IMR-90 (cell line): Measurements from ENCODE around the gene SYNPR. TPM values are rescaled to one million over a fixed set of nuclear protein-coding genes. Genes with fewer than 3 reads are reported as not detected.

Experiments
- ATAC-seq: fragments of 200-7000 bp; cut with Tn5 transposase; 2 replicates; pipeline ENCODE4 v1.9.1; 2020; ENCODE audit warnings: low read depth, mild to moderate bottlenecking, moderate library complexity
- BruUV-seq: library from RNA; stranded (reverse); fragments of 400-500 nt; replicated peaks from 2 replicates; lab custom pipeline; 2021; lab: Mats Ljungman, UMichigan
- CTCF ChIA-PET: fragments of 300-600 bp; formaldehyde crosslinking; extraction: SDS; loops from one replicate; lab custom pipeline; 2021; ENCODE audit warnings: antibody characterized with exemption; lab: Yijun Ruan, JAX
- POLR2A ChIA-PET: fragments of 300-600 bp; sonication (Branson Sonifier 250); formaldehyde crosslinking; loops from one replicate; lab custom pipeline; 2022; ENCODE audit warnings: antibody characterized with exemption; ENCODE audit not compliant: unreplicated experiment; lab: Charles Lee
- DNase-seq: peaks from one replicate; pipeline ENCODE4 v3.0.0; 2013
- H2AFZ ChIP-seq: replicated peaks from 2 replicates; pipeline ENCODE3; 2013; ENCODE audit warnings: low read length, mild to moderate bottlenecking; ENCODE audit not compliant: poor library complexity
- H2AK5ac ChIP-seq: 2 replicates; pipeline ENCODE4 v1.6.1; 2013; ENCODE audit warnings: low read depth, low read length, inconsistent platforms
- H2AK9ac ChIP-seq: replicated peaks from 2 replicates; pipeline ENCODE3; 2013; ENCODE audit warnings: mild to moderate bottlenecking, low read depth, low read length, moderate library complexity; ENCODE audit not compliant: poor library complexity
- H2BK120ac ChIP-seq: 2 replicates; pipeline ENCODE4 v1.6.1; 2013; ENCODE audit warnings: low read depth, low read length, inconsistent platforms
- H2BK15ac ChIP-seq: 3 replicates; pipeline ENCODE4 v1.6.1; 2013; ENCODE audit warnings: low read depth, low read length, inconsistent platforms
- H2BK20ac ChIP-seq: 2 replicates; pipeline ENCODE4 v1.6.1; 2013; ENCODE audit warnings: low read depth, mild to moderate bottlenecking, inconsistent platforms, low read length, moderate library complexity
- H2BK5ac ChIP-seq: 2 replicates; pipeline ENCODE4 v1.6.1; 2013; ENCODE audit warnings: mild to moderate bottlenecking, low read depth, low read length, inconsistent platforms; ENCODE audit not compliant: poor library complexity, severe bottlenecking
- H3K14ac ChIP-seq: replicated peaks from 2 replicates; pipeline ENCODE4 v1.6.1; 2013; ENCODE audit warnings: low read depth, low read length, inconsistent platforms
- H3K18ac ChIP-seq: 2 replicates; pipeline ENCODE4 v1.6.1; 2013; ENCODE audit warnings: low read depth, low read length, control low read depth
- H3K23ac ChIP-seq: 2 replicates; pipeline ENCODE4 v1.6.1; 2013; ENCODE audit warnings: low read depth, low read length, inconsistent platforms
- H3K27ac ChIP-seq: 2 replicates; pipeline ENCODE4 v1.5.1; 2013; ENCODE audit warnings: mild to moderate bottlenecking, control low read depth, low read length; ENCODE audit not compliant: insufficient read depth
- H3K27me3 ChIP-seq: 2 replicates; pipeline ENCODE4 v1.6.1; 2013; ENCODE audit warnings: low read length; ENCODE audit not compliant: control insufficient read depth, insufficient read depth
- H3K36me3 ChIP-seq: 2 replicates; pipeline ENCODE4 v1.6.1; 2013; ENCODE audit warnings: low read length, mixed read lengths; ENCODE audit not compliant: control insufficient read depth, insufficient read depth
- H3K4ac ChIP-seq: 2 replicates; pipeline ENCODE4 v1.6.1; 2013; ENCODE audit warnings: low read depth, low read length, inconsistent platforms
- H3K4me1 ChIP-seq: 2 replicates; pipeline ENCODE4 v1.6.1; 2013; ENCODE audit warnings: low read length, mixed read lengths; ENCODE audit not compliant: control insufficient read depth, insufficient read depth
- H3K4me2 ChIP-seq: 2 replicates; pipeline ENCODE4 v1.6.1; 2013; ENCODE audit warnings: low read depth, mild to moderate bottlenecking, control low read depth, low read length, moderate library complexity
- H3K4me3 ChIP-seq: 2 replicates; pipeline ENCODE4 v1.5.1; 2013; ENCODE audit warnings: low read depth, mild to moderate bottlenecking, control low read depth, low read length, moderate library complexity; ENCODE audit not compliant: insufficient read depth
- H3K56ac ChIP-seq: 2 replicates; pipeline ENCODE4 v1.6.1; 2013; ENCODE audit warnings: low read length, inconsistent platforms; ENCODE audit not compliant: insufficient read depth; ENCODE audit errors: extremely low read depth
- H3K79me1 ChIP-seq, 2 experiments: 2 replicates each; pipeline ENCODE4 v1.6.1; 2013; ENCODE audit warnings: low read length in 2 of 2, inconsistent platforms in 1 of 2, low read depth in 1 of 2
- H3K9ac ChIP-seq: 2 replicates; pipeline ENCODE4 v1.6.1; 2013; ENCODE audit warnings: low read depth, low read length, control low read depth
- H3K9me1 ChIP-seq: 2 replicates; pipeline ENCODE4 v1.6.1; 2013; ENCODE audit warnings: low read length, inconsistent platforms; ENCODE audit not compliant: insufficient read depth
- H3K9me3 ChIP-seq: 2 replicates; pipeline ENCODE4 v1.6.1; 2013; ENCODE audit warnings: low read length; ENCODE audit not compliant: control insufficient read depth, insufficient read depth
- H4K20me1 ChIP-seq: 2 replicates; pipeline ENCODE4 v1.6.1; 2013; ENCODE audit warnings: low read length, inconsistent platforms; ENCODE audit not compliant: insufficient read depth
- H4K5ac ChIP-seq: 2 replicates; pipeline ENCODE4 v1.6.1; 2013; ENCODE audit warnings: mild to moderate bottlenecking, low read depth, low read length, control low read depth
- H4K8ac ChIP-seq, 2 experiments: 2 replicates each; pipeline ENCODE4 v1.6.1; 2013; ENCODE audit warnings: low read depth in 2 of 2, low read length in 2 of 2, control low read depth in 1 of 2, inconsistent platforms in 1 of 2
- H4K91ac ChIP-seq: 2 replicates; pipeline ENCODE4 v1.6.1; 2013; ENCODE audit warnings: low read depth, low read length, inconsistent platforms; ENCODE audit not compliant: insufficient read depth
- BHLHE40 ChIP-seq: fragments of 150-350 bp; IDR thresholded peaks from 2 replicates; pipeline ENCODE4 v1.6.1; 2016; ENCODE audit warnings: mild to moderate bottlenecking, low read depth, low read length
- CEBPB ChIP-seq: IDR thresholded peaks from 2 replicates; pipeline ENCODE4 v1.6.1; 2012; ENCODE audit warnings: low read depth, low read length, improper control_type of control experiment
- CHD1 ChIP-seq: IDR thresholded peaks from 2 replicates; pipeline ENCODE4 v1.6.1; 2012; ENCODE audit warnings: low read depth, low read length, improper control_type of control experiment
- CTCF ChIP-seq: conservative IDR thresholded peaks from 2 replicates; pipeline ENCODE4 v1.5.1; 2012; ENCODE audit warnings: mild to moderate bottlenecking, low read depth, low read length, improper control_type of control experiment
- ELK1 ChIP-seq: fragments of 150-350 bp; IDR thresholded peaks from 2 replicates; pipeline ENCODE4 v1.6.1; 2016; ENCODE audit warnings: low read depth, mild to moderate bottlenecking, low read length, moderate library complexity, borderline replicate concordance
- FOS ChIP-seq: fragments of 150-350 bp; IDR thresholded peaks from 2 replicates; pipeline ENCODE4 v1.6.1; 2016; ENCODE audit warnings: low read depth, low read length
- MAFK ChIP-seq: IDR thresholded peaks from 2 replicates; pipeline ENCODE4 v1.6.1; 2012; ENCODE audit warnings: low read depth, low read length, improper control_type of control experiment
- NFE2L2 ChIP-seq: fragments of 150-350 bp; IDR thresholded peaks from 2 replicates; pipeline ENCODE4 v1.6.1; 2016; ENCODE audit warnings: low read depth, mild to moderate bottlenecking, low read length
- POLR2A ChIP-seq: IDR thresholded peaks from 2 replicates; pipeline ENCODE4 v1.6.1; 2012; ENCODE audit warnings: mild to moderate bottlenecking, low read depth, low read length
- RAD21 ChIP-seq: IDR thresholded peaks from 2 replicates; pipeline ENCODE4 v1.6.1; 2012; ENCODE audit warnings: low read length, improper control_type of control experiment
- RCOR1 ChIP-seq: IDR thresholded peaks from 2 replicates; pipeline ENCODE4 v1.6.1; 2012; ENCODE audit warnings: mild to moderate bottlenecking, low read length, improper control_type of control experiment; ENCODE audit not compliant: insufficient replicate concordance
- SMC3 ChIP-seq: fragments of 150-350 bp; IDR thresholded peaks from 2 replicates; pipeline ENCODE4 v1.6.1; 2016; ENCODE audit warnings: low read depth, mild to moderate bottlenecking, antibody characterized with exemption, low read length, moderate library complexity
- USF2 ChIP-seq: fragments of 150-350 bp; IDR thresholded peaks from 2 replicates; pipeline ENCODE4 v1.6.1; 2017; ENCODE audit warnings: mild to moderate bottlenecking, antibody characterized with exemption, low read length, low read depth
- WGBS, 2 experiments: methylation state at CpG; one replicate each; pipeline versions ENCODE4 v1.1.5 to v1.1.7; 2013; ENCODE audit warnings: missing lambda C conversion rate in 2 of 2; ENCODE audit not compliant: insufficient read length in 1 of 2; ENCODE audit errors: extremely low coverage in 2 of 2; 5-methylcytosine and 5-hydroxymethylcytosine counted together
- dilution Hi-C: fragments of 300-500 bp; cut with HindIII; formaldehyde crosslinking; loops from one replicate; pipeline ENCODE4 v1.14.3; 2018; ENCODE audit warnings: low sequenced_read_pairs; ENCODE audit not compliant: unreplicated experiment
- in situ Hi-C: fragments of 300-500 bp; cut with MboI; formaldehyde crosslinking; loops from 3 replicates; pipeline ENCODE4 v1.14.3; 2019; ENCODE audit warnings: low sequenced_read_pairs, inconsistent platforms, mixed read lengths
- intact Hi-C: fragments of 100-400 bp; cut with micrococcal nuclease; formaldehyde crosslinking; loops from 2 replicates; pipeline ENCODE4 v1.10.0; 2022
- polyA plus RNA-seq, 3 experiments: library from polyadenylated mRNA; depleted of rRNA; stranded (reverse); fragments of >200 nt; gene quantifications; 2 replicates each; pipeline ENCODE4 v1.2.3, GENCODE V29; 2012; ENCODE audit warnings: low replicate concordance in 1 of 3
- total RNA-seq: library from RNA; depleted of rRNA; stranded (reverse); fragments of >200 nt; gene quantifications from 2 replicates; pipeline ENCODE4 v1.2.3, GENCODE V29; 2012

SYNPR gene
- total and polyA plus RNA-seq, 2 of the 4 experiments (the other 2 are of a cell fraction): not detected

GRCh38 chr3:63324621-63325020, 46.5 kb downstream of the SYNPR start:
- CTCF ChIA-PET: no interaction called here
- Histone ChIP-seq H3K9me3 (no peaks in the 10 kb centered on the region), H4K20me1 (no peaks in the 10 kb centered on the region), H3K14ac (no peak overlapping the region), H3K9ac (no peak overlapping the region), H3K9me1 (no peaks in the 10 kb centered on the region), H4K5ac (no peak overlapping the region), H2BK20ac (no peak overlapping the region), H3K36me3 (no peaks in the 10 kb centered on the region), H2BK120ac (no peak overlapping the region), H3K4me3 (no peak overlapping the region), H4K91ac (no peak overlapping the region), H3K56ac (no peak overlapping the region), H4K8ac (no peak overlapping the region), H2AK9ac (no peak overlapping the region), H3K4me2 (no peak overlapping the region), H3K4ac (no peak overlapping the region), H2AFZ (no peak overlapping the region), H3K4me1 (no peaks in the 10 kb centered on the region), H3K18ac (no peak overlapping the region), H3K79me1 (no peaks in the 10 kb centered on the region), H2AK5ac (no peak overlapping the region), H2BK5ac (no peak overlapping the region), H3K27ac (no peak overlapping the region), H2BK15ac (no peak overlapping the region), H3K27me3 (no peaks in the 10 kb centered on the region), H3K23ac (no peak overlapping the region)
- DNase-seq (no peak), ATAC-seq (no peak)
- in situ Hi-C loops: loop anchor here (25.0 kb wide), 2 partner anchors 87 to 712 kb away; no protein-coding TSS in a partner anchor
- intact Hi-C loops: no loop called here
- no CpG with 5 or more reads among the region's 2 CpGs for WGBS, 2 experiments
- no TSS peak for BruUV-seq
- TF ChIP-seq RCOR1 (no peak), ELK1 (no peak), SMC3 (no peak), MAFK (no peak), CEBPB (no peak), CHD1 (no peak), BHLHE40 (no peak), NFE2L2 (no peak), CTCF (no peak), POLR2A (no peak), FOS (no peak), RAD21 (no peak), USF2 (no peak)
- dilution Hi-C loops: no loop called here
- POLR2A ChIA-PET: no interaction called here
